GM12865 (cell line): ENCODE measurements around the gene TDO2.

ENCODE experiments used
- DNase-seq: peaks from one replicate; pipeline ENCODE4 v3.0.0; 2010; ENCODE audit warnings: low read depth
- H3K4me3 ChIP-seq: 2 replicates; pipeline ENCODE4 v1.5.1; 2011; ENCODE audit warnings: mild to moderate bottlenecking, low read depth, low read length, control low read depth
- TF ChIP-seq, protein P1 (sequence below): IDR thresholded peaks from 2 replicates; pipeline ENCODE4 v1.5.1; 2011; ENCODE audit warnings: low read length, control low read depth, low read depth, inconsistent platforms; ENCODE audit not compliant: insufficient read depth; ENCODE audit errors: missing control alignments

The TDO2 gene

DNA sequence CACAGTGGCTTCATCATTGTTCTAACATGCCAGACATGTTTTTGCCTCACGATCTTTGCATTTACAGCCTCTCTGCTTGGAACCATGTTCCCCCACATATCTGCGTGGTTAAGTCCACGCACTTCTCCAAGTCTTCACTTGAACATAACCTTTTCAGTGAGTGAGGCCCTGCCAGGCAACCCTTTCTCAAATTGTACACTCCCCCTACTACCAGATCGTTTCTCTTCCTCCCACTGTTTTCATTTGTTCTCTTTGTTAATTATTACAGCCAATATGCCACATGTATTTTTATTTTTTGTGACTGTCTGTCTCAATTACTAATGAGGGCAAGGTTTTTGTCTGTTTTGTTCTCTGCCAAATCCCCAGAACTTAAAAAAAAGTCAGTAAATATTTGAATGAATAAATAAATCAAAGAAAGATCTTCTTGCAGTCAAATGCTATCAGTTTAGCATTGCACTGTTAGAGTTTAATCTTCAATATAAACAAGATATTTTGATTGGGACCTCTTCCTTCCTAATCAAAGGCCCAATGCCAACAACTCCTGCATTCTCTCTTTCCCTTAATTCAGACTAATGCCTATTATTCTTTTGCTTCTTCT lies 32.0 kb downstream of the TDO2 start:
- no peak for DNase-seq
- TF ChIP-seq, protein P1, sequence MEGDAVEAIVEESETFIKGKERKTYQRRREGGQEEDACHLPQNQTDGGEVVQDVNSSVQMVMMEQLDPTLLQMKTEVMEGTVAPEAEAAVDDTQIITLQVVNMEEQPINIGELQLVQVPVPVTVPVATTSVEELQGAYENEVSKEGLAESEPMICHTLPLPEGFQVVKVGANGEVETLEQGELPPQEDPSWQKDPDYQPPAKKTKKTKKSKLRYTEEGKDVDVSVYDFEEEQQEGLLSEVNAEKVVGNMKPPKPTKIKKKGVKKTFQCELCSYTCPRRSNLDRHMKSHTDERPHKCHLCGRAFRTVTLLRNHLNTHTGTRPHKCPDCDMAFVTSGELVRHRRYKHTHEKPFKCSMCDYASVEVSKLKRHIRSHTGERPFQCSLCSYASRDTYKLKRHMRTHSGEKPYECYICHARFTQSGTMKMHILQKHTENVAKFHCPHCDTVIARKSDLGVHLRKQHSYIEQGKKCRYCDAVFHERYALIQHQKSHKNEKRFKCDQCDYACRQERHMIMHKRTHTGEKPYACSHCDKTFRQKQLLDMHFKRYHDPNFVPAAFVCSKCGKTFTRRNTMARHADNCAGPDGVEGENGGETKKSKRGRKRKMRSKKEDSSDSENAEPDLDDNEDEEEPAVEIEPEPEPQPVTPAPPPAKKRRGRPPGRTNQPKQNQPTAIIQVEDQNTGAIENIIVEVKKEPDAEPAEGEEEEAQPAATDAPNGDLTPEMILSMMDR, result no peak
- no peak overlapping the region for H3K4me3 ChIP-seq

DNA sequence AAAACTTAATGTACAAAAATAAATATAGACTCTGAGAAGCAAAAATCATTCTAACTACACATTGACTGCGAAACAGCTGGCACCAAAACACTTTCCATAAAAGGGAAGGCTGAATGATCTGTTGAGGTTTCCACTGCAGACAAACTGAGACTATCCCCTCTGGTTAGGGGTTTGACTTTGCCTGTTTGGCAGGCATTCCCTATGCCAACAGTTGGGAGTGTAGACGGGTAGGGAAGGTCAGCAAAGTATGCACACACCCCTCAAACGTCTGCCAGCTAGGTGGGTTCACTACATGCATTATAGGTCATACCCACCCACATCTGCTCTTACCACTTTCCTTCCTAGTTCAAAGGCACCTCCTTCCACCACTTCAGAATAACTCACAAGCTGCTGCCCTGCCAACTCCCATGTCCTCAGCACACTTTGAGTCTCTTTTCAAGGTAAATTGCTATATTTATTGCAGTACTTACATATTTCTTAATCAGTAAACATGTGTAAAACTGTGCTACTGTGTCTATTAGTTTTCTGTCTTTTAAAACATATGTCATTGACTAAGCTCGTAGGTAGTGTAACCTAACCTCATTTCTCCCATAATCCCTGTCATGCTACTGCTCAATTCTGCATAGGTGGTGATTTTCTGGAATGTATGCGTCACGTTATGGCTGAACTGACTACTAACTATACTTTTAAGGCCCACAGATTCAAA lies 37.7 kb downstream of the TDO2 start:
- TF ChIP-seq, protein P1, result no peak
- no peak overlapping the region for H3K4me3 ChIP-seq
- DNase-seq, result no peak

DNA sequence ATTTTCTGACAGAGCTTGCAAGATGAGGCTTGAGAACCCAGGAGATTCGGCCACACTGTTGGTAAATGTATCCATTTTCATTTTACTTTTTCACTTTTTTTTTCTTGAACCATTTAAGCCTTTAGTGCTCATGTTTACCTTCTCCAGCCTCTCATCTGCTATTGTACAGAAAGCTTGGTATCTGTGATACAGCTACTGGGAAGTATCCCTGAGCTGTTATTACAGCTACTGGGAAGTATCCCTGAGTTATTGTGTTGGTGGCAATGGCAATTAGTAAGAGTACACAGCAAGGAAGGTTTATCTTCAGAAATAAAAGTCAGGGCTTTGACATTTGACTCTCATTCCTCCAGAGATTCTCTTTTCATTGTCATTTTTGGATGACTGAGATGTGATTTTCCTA lies 38.3 kb downstream of the TDO2 start:
- H3K4me3 ChIP-seq, result no peak overlapping the region
- DNase-seq, result no peak
- TF ChIP-seq, protein P1, result no peak

DNA sequence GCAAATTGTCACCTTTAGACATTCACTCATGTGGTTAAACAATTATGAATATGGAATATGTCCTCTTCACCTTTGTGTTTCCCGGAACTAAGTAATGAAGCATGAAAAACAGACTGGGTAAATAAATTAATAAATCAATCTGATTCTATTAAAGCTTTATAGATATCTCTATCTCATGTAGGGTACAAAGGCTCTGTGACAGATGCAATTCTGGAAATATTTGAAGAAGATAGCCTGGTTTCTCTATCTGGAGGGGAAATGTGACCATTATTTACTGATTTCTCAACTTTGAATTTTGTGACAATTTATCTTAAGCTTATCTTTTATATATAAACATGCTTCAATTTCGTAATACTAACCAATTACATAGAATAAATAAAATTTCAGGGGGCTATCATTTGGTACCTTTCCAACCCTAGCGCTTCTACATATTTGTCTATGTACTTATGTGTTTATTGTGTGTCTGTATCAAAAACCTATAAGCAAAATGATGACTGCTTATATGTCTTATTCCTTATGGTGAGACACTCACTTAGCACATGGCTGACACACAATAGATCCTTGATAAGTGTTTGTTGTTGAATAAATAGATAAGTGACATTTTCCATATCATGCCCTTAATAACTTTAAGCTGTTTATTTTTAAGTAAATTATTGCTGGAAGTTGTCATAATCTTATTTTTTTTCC lies 40.3 kb downstream of the TDO2 start:
- H3K4me3 ChIP-seq, result no peak overlapping the region
- no peak for DNase-seq
- TF ChIP-seq, protein P1, result no peak

DNA sequence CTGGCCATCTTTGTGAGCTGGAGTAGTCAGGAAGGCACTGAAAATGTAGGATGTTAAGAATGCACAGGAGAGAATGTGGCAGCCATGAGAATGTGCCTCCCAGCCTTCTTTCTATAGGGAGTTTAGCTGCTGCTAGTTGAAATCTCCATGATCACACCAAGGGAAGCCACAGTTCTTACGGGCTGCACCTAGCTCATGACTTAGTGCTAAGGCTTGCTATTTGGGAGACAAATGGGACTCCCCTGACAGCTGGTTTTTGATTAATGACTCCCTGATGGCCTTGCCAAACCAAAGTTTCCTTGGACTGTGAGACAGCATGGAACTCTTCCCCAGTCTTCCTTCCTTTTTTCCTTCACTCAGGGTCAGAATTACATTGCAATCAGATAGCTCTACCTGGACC lies 41.0 kb downstream of the TDO2 start:
- H3K4me3 ChIP-seq, result no peak overlapping the region
- no peak for DNase-seq
- TF ChIP-seq, protein P1, result no peak

DNA sequence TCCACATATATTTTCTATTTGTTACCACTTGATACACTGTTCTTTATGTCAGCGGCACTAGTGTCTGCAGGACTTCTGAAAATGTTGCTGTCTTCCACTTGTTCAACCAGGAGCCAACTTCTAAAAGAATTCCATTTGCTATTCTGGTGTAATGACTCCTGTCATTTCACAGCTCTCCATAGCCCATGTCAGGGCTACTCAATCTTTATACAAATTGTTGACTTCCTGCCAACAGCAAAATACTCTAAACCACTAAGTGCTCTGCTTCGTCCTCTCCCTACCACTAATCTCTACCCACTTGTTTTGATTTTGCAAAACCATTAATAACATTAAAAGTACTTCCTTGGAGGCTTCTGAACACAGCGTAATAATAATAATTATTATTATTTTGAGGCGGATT lies 43.0 kb downstream of the TDO2 start:
- TF ChIP-seq, protein P1, result no peak
- H3K4me3 ChIP-seq, result no peak overlapping the region
- DNase-seq, result no peak

DNA sequence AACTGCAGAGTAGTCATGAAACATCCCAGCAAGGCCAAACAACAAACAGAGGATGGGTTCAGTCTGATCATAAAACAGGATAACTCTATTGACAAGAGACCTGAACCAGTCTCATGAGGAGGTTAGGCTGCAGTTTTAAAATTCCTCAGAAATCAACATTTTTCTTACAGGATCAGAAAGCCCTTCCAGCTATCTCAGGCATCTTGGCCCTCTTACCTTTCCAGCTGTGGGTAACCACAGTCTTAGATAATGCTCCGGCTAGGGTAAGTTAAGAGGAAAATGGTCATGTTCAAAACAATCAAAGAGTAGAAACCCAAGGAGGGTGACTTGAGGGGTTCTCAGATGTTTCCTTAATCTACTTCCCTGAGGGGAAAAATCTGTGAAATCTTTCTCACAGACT lies 45.0 kb downstream of the TDO2 start:
- TF ChIP-seq, protein P1, result no peak
- no peak for DNase-seq
- H3K4me3 ChIP-seq, result no peak overlapping the region
